ENCODE results near the gene IRX4. TPM values are rescaled to one million over a fixed set of nuclear protein-coding genes. Genes with fewer than 3 reads are reported as not detected.

IRX4 gene
- total and polyA plus RNA-seq, 12 donors: 0.03 TPM; not detected in 11

- TF ChIP-seq POLR2A (IDR thresholded peaks at IDR 0.05) (no peak), CTCF (IDR thresholded peaks at IDR 0.05) (no peak)
- H3K27ac ChIP-seq: no peak overlapping the region
- no peaks in the 10 kb centered on the region for H3K27me3 ChIP-seq
- intact Hi-C loops (cut with DNase I): no loop called here
- H3K4me1 ChIP-seq (replicated peaks in 1 of 2): no peaks in the 10 kb centered on the region
- H3K4me3 ChIP-seq: no peak overlapping the region
- H3K9me3 ChIP-seq (replicated peaks in 1 of 3): no peaks in the 10 kb centered on the region
- no peak for DNase-seq
- no peaks in the 10 kb centered on the region for H3K36me3 ChIP-seq (replicated peaks in 1 of 2)
- WGBS, 4 donors: 71 to 81% (median 75%) methylated on average over 8 to 18 of the region's 18 CpGs
Observed at GRCh38 chr5:1912951-1913565, 30.3 kb upstream of the IRX4 start.

GRCh38 chr5:1911773-1912235 lies 29.1 kb upstream of the IRX4 start:
- no peaks in the 10 kb centered on the region for H3K9me3 ChIP-seq (replicated peaks in 1 of 3)
- intact Hi-C loops (cut with DNase I): no loop called here
- no peak overlapping the region for H3K27ac ChIP-seq
- TF ChIP-seq CTCF (IDR thresholded peaks at IDR 0.05) (no peak), POLR2A (IDR thresholded peaks at IDR 0.05) (no peak)
- H3K27me3 ChIP-seq: no peaks in the 10 kb centered on the region
- H3K36me3 ChIP-seq (replicated peaks in 1 of 2): no peaks in the 10 kb centered on the region
- H3K4me1 ChIP-seq (replicated peaks in 1 of 2): no peaks in the 10 kb centered on the region
- H3K4me3 ChIP-seq: no peak overlapping the region
- 83 to 87% (median 85%) methylated on average over 25 to 26 of the region's 26 CpGs for WGBS, 4 donors
- no peak for DNase-seq

- H3K9me3 ChIP-seq (replicated peaks in 1 of 3): no peaks in the 10 kb centered on the region
- DNase-seq: no peak
- intact Hi-C loops (cut with DNase I): no loop called here
- no peak overlapping the region for H3K4me3 ChIP-seq
- 49 to 85% (median 75%) methylated on average over 3 to 15 of the region's 15 CpGs for WGBS, 4 donors
- H3K4me1 ChIP-seq (replicated peaks in 1 of 2): no peaks in the 10 kb centered on the region
- no peak for TF ChIP-seq CTCF (IDR thresholded peaks at IDR 0.05)
- H3K36me3 ChIP-seq (replicated peaks in 1 of 2): no peaks in the 10 kb centered on the region
- H3K27me3 ChIP-seq: no peaks in the 10 kb centered on the region
- H3K27ac ChIP-seq: no peak overlapping the region
Observed at GRCh38 chr5:1910861-1911772, 28.4 kb upstream of the IRX4 start.

- no peak for TF ChIP-seq POLR2A (IDR thresholded peaks at IDR 0.05)
- no peak for TF ChIP-seq CTCF (IDR thresholded peaks at IDR 0.05)
- WGBS, 4 donors: 75 to 86% (median 84%) methylated on average over 9 to 31 of the region's 31 CpGs
- intact Hi-C loops (cut with DNase I): no loop called here
- Histone ChIP-seq H3K36me3 (replicated peaks in 1 of 2) (no peaks in the 10 kb centered on the region), H3K27ac (no peak overlapping the region), H3K4me3 (no peak overlapping the region), H3K4me1 (replicated peaks in 1 of 2) (no peaks in the 10 kb centered on the region), H3K27me3 (no peaks in the 10 kb centered on the region), H3K9me3 (replicated peaks in 1 of 3) (no peaks in the 10 kb centered on the region)
- no peak for DNase-seq
Observed at GRCh38 chr5:1910081-1910760, 27.5 kb upstream of the IRX4 start.

Data from adrenal gland (tissue), 12 donors.